GM12873 (cell line): Measurements from ENCODE around the gene EEF1A2.
A peak's percentile ranks its signal among the peaks of the same experiment; 100 is the strongest.

ENCODE experiments used
- TF ChIP-seq, protein P1 (sequence below): IDR thresholded peaks from 2 replicates; pipeline ENCODE4 v1.5.1; 2012; ENCODE audit warnings: low read depth, mild to moderate bottlenecking, moderate library complexity, low read length, control low read depth; ENCODE audit not compliant: insufficient read depth; ENCODE audit errors: missing control alignments

EEF1A2 gene

DNA sequence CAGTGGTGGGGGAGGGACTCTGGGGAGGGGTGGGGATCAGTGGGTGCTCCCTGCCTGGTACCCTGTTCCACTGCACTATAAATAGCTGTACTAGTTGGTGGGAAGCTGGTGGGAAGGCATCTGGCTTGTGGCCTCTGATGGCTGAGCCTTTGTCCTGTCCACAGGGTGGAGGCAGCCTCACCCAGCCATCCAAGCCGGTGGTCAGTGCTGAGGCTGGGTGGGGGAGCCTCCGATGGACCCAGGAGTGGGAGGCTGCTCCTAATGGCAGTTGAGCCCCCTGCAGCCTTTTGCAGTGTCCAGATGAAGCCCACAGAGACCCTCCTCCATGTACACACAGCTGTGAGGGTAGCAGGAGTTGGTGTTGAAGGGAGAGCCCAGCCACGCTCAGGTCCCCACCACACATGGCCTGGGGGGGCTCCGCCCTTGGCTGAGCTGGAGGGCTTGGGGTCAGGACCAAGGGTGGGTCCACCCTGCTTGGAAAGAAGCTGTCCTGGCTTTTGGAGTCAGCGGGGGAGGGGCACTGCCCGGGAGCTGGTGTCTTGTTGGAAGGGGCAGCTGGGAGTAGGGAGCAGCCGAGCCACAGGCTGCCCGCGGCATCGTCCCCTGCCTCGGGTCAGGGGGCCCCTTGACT lies 24.2 kb upstream of the EEF1A2 start:
- TF ChIP-seq, protein P1, sequence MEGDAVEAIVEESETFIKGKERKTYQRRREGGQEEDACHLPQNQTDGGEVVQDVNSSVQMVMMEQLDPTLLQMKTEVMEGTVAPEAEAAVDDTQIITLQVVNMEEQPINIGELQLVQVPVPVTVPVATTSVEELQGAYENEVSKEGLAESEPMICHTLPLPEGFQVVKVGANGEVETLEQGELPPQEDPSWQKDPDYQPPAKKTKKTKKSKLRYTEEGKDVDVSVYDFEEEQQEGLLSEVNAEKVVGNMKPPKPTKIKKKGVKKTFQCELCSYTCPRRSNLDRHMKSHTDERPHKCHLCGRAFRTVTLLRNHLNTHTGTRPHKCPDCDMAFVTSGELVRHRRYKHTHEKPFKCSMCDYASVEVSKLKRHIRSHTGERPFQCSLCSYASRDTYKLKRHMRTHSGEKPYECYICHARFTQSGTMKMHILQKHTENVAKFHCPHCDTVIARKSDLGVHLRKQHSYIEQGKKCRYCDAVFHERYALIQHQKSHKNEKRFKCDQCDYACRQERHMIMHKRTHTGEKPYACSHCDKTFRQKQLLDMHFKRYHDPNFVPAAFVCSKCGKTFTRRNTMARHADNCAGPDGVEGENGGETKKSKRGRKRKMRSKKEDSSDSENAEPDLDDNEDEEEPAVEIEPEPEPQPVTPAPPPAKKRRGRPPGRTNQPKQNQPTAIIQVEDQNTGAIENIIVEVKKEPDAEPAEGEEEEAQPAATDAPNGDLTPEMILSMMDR, result no peak

GRCh38 chr20:63522091-63522868 lies 23.4 kb upstream of the EEF1A2 start:
- TF ChIP-seq, protein P1, result no peak

DNA sequence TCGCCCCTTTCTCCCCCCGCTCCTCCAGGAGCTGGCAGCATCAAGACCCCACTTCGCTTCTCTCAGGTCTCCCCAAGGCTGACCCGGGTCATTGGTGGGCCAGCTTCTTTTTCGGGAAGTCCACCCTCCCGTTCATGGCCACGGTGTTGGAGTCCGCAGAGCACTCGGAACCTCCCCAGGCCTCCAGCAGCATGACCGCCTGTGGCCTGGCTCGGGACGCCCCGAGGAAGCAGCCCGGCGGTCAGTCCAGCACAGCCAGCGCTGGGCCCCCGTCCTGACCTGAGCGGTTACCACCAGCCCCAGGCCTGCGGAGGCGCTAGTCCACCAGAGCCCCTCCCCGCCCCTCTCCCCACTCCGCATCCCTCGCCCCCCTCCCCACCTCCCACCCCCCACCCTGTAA lies 22.7 kb upstream of the EEF1A2 start:
- TF ChIP-seq, protein P1, result no peak

DNA sequence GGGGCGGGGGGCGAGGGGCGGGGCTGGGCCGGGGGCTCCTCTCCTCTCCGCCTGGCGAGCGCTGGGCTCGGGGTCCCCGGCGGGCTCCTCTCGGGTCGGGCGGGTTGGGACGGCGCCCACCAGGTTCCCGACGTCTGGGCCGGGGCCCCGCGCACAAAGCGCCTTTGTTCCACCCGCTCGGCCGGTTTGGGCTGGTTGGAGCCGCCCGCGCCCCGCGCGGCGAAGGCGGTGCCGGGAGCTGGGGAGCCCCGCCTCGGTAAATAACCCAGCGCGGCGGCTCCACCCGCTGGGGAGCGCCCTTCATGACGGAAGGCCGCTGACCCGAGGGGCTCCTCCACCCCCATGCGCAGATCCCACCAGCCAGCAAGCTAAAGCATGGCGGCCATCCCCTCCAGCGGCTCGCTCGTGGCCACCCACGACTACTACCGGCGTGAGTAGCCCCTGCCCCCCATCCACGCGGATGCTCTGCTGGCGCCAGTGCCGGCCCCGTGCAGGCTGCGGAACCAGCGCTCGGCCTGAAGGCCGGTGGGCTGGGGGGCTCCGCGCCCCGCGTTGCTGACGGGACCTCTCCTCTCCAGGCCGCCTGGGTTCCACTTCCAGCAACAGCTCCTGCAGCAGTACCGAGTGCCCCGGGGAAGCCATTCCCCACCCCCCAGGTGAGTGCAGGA lies 22.2 kb upstream of the EEF1A2 start:
- TF ChIP-seq, protein P1, result peak; percentile 16

GRCh38 chr20:63520504-63520933 lies 21.6 kb upstream of the EEF1A2 start, which contains the start of gene PPDPF:
Gene PPDPF (plus strand): TSS chr20:63520765. CDS start chr20:63521309, 544 bp downstream.
- TF ChIP-seq, protein P1, result no peak

- TF ChIP-seq, protein P1, result peak; percentile 4
Observed at GRCh38 chr20:63519668-63520503, 21.0 kb upstream of the EEF1A2 start.
